Epithelial cell of proximal tubule (primary cell): Measurements from ENCODE around the gene B9D1. TPM values are rescaled to one million over a fixed set of nuclear protein-coding genes. Genes with fewer than 3 reads are reported as not detected.
"Not testable (repeated sequence)": the region's sequence is repeated elsewhere in the genome, so short reads cannot be mapped to it uniquely, and the experiment has no call there.

Source experiments
- DNase-seq: peaks from one replicate; pipeline ENCODE4 v3.0.0-alpha.2; 2011; ENCODE audit warnings: low read depth
- H3K4me3 ChIP-seq: 2 replicates; pipeline ENCODE4 v1.5.1; 2011; ENCODE audit warnings: low read depth, mild to moderate bottlenecking, low read length
- CTCF ChIP-seq: conservative IDR thresholded peaks from 2 replicates; pipeline ENCODE4 v1.5.1; 2012; ENCODE audit warnings: low read depth, mild to moderate bottlenecking, low read length
- total RNA-seq: library from RNA; depleted of rRNA; stranded (reverse); fragments of >200 nt; gene quantifications from 2 replicates; pipeline ENCODE4 v1.2.3, GENCODE V29; 2015

Gene B9D1
- total RNA-seq, 1 donor from 2014 or later = 44.2 TPM

- H3K4me3 ChIP-seq = no peak overlapping the region
- TF ChIP-seq CTCF = no peak
- DNase-seq = no peak
Measured at GRCh38 chr17:19357761-19358160, 4.8 kb downstream of the B9D1 start.

GRCh38 chr17:19357351-19357750 is 5.2 kb downstream of the B9D1 start:
- no peak for TF ChIP-seq CTCF
- DNase-seq = no peak
- H3K4me3 ChIP-seq = no peak overlapping the region

GRCh38 chr17:19354748-19355147 is 7.8 kb downstream of the B9D1 start:
- no peak for TF ChIP-seq CTCF
- no peak for DNase-seq
- H3K4me3 ChIP-seq = no peak overlapping the region

- DNase-seq, H3K4me3 ChIP-seq: not testable (repeated sequence)
Measured at GRCh38 chr17:19353401-19353800, 9.1 kb downstream of the B9D1 start.

GRCh38 chr17:19348806-19349205 is 13.7 kb downstream of the B9D1 start:
- no peak for DNase-seq
- TF ChIP-seq CTCF = no peak

GRCh38 chr17:19348081-19348650 is 14.4 kb downstream of the B9D1 start:
- TF ChIP-seq CTCF = no peak
- no peak for DNase-seq
- H3K4me3 ChIP-seq = no peak overlapping the region

More at GRCh38 chr17:19348806-19349205, 13.7 kb downstream of the B9D1 start:
- no peak overlapping the region for H3K4me3 ChIP-seq

GRCh38 chr17:19347323-19348080 is 15.0 kb downstream of the B9D1 start:
- TF ChIP-seq CTCF = no peak
- DNase-seq = no peak
- H3K4me3 ChIP-seq = no peak overlapping the region
